Occipital lobe (tissue), 2 donors: ENCODE data around the gene MCM8. TPM values are rescaled to one million over a fixed set of nuclear protein-coding genes. Genes with fewer than 3 reads are reported as not detected.

Experiments
- DNase-seq: peaks from one replicate; lab custom pipeline; 2025; lab: John Stamatoyannopoulos, UW
- total RNA-seq: library from RNA; depleted of rRNA; stranded (reverse); fragments of >200 nt; gene quantifications from one replicate; pipeline ENCODE4 v1.2.3, GENCODE V29; 2014

MCM8 gene
- total RNA-seq, 1 donor from 2014 or later = 4.5 TPM

DNA sequence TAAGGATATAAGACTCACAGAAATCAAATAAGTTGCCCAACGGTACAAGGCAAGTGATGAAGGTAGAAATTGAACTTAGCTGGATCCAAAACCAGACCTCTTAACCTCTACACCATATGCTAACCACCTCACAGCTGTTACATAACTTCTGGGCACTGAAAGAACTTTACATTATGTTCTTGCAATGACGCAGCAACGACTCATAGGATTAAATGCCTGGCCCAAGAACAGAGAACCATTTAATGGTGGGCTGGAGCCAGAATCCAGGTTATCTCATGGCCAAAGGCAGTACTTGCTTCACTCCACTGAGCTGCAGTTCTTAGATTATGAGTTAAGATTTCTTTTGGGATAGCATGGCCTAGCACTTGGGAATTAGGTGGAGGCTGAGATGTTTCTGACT, 4.5 kb upstream of the MCM8 start:
- DNase-seq = no peak

- DNase-seq = no peak
Measured at GRCh38 chr20:5947276-5947675, 3.2 kb upstream of the MCM8 start.

DNA sequence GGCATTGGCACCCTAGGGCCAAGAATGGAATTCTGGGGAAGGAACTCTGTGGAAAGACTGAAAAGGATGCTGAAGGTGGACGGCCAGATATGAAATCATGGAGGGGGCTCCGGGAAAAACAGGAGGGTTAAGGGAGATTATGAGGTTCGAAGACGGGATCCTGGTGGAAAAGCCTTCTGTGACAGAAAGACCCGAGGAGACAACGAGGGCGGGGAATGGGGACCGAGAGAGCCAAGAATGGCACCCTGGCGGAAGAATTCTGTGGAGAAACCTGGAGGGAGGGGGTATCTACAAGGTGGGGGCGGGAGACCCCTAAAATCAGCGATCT, 545 bp upstream of the MCM8 start:
- no peak for DNase-seq

- DNase-seq = no peak
Measured at GRCh38 chr20:5967469-5967868, 17.0 kb downstream of the MCM8 start.

DNA sequence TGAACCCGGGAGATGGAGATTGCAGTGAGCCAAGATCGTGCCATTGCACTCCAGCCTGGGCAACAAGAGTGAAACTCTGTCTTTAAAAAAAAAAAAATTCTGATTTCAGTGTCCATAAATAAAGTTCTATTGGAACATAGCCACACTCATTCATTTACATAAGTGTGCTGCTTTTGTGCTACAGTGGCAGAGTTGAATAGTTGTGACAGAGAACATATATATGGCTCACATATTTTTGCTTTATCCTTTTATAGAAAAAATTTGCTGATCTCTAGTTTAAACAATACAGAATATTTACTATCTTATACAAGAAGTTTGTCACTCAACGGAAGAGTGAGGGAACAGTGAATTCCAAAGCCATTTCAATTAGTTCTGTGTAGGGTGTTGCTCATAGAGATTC, 18.0 kb downstream of the MCM8 start:
- no peak for DNase-seq

- no peak for DNase-seq
Measured at GRCh38 chr20:5969348-5969935, 19.0 kb downstream of the MCM8 start.

DNA sequence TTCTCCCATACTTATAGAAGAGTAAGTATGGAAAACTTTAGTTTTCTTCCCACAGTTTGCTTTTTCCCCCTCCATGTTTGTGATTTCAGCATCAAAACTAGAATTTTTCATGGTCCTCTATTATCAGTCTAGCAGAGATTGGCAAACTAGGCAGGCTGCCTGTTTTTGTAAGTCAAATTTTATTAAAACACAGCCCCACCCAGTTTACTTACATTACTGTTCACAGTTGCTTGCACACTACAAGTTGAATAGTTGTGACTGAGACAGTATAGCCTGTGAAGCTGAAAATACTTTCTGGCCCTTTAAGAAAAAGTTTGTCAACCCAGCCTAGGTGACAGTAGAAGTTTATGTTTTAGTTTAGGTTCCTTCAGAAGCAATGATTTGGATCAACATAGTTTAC, 19.5 kb downstream of the MCM8 start:
- DNase-seq = no peak

DNA sequence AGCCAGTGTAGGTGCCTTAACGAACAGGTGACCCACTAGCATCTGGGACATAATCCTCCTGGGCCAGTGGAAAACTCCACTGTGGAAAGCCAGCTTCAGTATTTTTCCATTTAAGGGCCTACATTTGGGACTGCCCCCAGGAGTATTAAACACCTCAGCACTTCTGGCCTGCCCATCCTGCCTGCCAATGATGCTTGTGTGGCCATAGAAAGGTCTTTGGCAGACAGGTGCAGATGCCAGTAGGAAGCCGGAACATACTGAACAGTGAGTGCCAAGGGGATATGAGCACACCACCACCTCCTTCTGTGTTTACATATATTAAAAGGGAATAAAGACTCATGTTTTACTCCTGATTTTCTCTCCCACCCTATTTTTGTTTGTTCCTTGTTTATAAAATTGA, 19.9 kb downstream of the MCM8 start:
- DNase-seq = no peak

- DNase-seq = no peak
Measured at GRCh38 chr20:5971203-5971602, 20.8 kb downstream of the MCM8 start.

DNA sequence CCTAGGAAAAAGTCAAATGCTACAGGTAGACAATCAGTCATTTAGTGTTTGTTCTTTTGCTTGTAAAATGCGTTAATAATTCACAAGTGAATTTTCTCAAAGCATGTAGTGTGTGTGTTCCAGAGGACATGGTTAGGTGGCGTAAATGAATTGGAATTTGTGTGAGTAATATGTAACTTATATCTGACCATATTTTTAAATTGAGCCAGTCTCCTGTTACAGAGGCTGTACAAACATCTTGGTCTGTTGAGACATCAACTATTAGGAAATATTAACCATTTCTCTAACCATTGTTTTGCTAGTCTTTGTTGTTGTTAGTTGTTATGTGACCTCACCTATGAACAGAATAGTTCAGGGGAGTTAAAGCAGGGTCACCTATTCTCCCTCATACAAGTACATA, 22.7 kb downstream of the MCM8 start:
- DNase-seq = no peak

GRCh38 chr20:5973971-5974370, 23.5 kb downstream of the MCM8 start:
- no peak for DNase-seq

GRCh38 chr20:5974531-5974930, 24.1 kb downstream of the MCM8 start:
- DNase-seq = no peak

GRCh38 chr20:5975778-5976177, 25.3 kb downstream of the MCM8 start:
- no peak for DNase-seq

DNA sequence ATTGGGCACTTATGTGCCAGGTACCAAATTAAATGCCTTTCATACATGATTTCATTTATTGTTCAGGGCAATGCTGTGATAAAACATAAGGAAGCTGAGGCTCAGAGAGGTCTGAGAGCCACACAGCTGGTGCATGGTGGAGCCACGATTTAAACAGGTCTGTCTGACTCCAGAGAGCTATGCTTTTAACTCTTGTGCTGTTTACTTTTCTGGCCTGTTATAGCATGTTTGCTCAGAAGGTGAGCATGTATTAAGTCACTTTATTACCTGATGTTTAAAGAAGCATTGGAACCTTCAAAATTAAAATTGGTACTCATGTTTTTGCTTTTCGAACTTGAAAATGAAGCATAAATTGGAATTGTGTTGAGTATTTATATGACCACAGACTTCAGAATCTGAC, 26.8 kb downstream of the MCM8 start:
- no peak for DNase-seq

DNA sequence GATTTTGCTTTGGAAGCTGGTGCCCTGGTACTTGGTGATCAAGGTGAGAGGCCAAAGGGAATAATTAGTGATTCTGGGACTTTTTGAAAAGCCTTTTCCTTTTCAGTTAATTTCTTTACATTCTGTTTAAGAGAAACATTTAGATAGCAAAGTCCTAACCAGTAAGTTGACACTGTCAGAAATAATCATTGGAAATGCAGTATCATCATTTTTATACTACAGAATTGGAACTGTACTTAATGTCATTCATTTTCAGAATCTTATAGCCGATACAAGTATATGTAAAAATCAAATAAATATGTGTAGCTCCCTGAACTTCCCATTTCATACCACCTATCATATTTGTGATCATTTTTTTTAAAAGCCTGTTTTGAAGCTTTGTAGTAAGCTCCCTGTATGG, 27.5 kb downstream of the MCM8 start:
- DNase-seq = no peak

DNA sequence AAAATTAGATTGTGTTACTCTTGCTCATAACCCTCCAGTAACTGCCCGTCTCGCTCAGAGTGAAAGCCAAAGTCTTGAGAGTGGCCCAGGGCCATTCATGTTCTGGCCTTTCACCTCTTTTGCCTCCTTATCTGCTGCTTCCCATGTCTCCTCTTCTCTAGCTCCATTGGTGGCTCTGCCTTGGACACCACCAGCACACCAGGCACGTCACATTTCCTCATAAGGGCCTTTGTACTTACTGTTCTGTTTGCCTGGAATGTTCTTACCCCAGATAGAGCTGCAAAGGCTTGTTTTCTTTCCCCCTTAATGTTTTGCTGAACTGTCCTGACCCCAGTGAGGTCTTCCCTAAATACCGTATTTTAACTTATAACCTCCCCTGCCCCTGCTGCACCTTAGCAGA, 29.3 kb downstream of the MCM8 start:
- no peak for DNase-seq

DNA sequence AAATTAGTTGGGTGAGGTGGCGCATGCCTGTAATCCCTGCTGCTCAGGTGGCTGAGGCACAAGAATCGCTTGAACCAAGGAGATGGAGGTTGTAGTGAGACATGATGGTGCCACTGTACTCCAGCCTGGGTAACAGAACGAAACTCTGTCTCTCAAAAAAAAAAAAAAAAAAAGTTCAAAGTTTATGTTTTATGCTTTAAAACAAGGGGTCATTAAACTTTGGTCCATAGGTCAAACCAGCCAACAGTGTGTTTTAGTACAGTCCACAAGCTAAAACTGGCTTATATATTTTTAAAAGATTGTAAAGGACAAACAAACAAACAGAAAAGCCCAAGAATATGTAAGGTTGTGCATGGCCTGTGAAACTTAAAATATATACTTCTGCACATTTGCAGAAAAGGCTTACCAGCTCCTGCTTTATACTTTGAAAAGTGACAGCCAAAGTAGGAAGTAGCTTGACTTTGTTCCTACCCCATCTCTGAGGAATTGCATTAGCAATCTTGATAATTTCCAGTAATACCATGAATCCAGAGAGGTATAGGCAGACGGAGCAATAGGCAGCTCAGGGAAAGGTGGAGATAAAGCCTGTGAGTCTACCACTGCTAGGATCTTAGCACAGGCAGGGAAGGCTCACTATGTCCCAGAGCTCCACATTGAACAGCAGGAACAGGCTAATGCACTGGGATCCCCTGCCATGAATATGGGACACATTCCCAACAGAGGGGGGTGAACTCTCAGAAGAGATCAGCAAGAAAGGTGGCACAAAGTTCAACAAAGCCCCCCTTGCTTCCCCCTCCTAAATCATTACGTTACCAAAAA, 30.5 kb downstream of the MCM8 start:
- DNase-seq = no peak

DNA sequence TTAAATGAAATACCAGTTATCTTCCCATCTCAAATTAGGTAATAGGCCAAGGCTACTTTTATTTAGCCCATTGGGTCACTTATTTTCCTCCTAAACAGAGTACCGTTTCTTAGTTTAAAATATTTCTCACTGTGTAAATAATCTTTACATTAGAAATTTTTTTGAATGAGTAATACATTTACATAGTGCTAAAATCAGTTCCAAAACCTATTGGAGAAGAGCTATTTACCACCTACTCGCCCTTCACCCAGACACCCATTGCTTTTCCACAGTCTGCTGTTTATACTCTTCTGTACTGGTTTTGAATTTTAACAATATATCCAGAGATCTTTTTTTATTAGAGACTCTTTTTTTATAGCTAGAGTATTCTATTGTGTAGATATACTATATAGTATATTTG, 36.9 kb downstream of the MCM8 start:
- no peak for DNase-seq

DNA sequence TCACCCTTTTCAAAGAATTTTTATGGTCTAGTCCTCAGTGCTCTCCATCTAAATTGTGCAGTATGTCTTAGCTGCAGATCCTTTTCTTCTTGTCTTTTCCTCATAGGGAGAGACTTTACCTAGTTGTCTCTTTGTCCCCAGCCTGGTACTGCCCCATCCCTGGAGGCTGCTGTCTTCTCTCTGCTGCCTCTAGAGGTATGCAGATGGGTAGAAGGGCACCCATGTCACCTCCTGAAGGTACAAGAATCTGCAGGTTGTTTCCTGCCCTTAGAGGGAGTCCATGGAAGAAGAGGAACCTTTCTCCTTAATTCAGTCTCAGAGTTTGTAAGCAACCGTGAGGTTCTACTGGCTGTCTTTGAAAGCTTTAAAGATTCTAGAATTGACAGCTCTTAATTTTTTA, 39.1 kb downstream of the MCM8 start:
- DNase-seq = no peak

DNA sequence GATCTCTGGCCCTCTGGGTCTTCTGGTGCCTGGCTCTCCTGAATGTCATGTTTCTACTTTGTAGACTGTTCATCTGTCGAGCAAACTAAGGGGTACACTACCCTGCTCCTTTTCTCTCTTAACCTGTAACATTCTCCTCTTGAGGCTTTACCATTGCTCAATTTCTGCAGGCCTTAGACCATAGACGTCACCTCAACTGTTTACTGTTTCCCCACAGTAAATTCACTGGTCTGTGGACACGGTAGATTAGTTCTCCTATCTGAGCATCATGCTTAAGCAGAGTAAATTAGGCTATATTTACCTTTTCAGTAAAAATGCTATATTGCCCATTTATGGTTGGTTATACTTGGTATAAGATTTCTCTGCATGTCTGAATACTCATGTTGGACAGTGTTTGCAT, 40.5 kb downstream of the MCM8 start:
- no peak for DNase-seq

DNA sequence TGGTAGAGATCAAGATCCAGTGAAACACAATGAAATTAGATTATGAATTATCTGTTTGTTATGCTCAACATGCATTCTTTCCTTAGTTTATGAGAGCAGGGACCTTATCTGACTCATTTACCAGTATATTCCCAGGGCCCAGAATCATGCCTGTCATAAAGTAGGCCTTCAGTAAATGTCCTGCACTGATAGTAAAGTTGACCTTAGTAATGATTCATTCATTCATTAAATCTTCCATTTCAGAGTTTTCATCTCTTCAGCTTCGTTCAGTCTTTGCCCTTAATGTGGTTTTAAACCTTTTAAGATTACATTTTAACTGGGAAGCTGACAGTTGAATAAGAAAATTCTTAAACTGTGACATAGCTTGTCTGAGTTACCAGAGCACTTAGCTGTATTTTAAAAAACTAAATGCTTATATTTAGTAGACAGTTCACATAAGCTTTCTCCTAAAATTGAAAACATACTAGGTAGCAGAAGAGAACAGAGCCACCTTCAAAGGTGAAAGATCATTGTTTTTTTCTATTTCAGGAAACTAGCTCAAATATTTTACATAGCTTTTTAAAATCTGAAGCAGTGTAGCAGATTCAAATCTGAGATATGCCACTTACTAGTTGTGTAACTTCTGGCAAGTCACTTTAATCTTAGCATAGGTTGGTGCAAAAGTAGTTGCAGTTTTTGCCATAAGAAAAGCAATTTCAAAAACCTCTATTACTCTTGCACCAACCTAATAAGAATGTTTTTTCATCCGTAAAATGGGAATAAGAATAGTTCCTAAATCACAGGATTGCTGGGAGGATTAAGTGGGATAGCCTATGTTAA, 41.4 kb downstream of the MCM8 start:
- DNase-seq = no peak

- no peak for DNase-seq
Measured at GRCh38 chr20:5996765-5997164, 46.3 kb downstream of the MCM8 start.

DNA sequence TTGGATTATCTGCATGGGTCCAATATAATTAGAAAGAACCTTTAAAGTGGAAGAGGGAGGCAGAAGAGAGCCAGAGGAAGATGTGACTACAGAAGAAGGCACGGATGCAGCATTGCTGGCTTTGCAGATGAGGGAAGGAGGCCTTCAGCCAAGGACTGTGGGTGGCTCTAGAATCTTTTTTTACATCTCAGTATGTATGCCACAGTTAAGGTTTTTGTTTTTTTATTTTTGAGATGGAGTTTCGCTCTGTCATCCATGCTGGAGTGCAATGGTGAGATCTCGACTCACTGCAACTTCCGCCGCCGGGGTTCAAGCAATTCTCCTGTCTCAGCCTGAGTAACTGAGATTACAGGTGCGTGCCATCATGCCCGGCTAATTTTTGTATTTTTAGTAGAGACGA, 49.3 kb downstream of the MCM8 start:
- DNase-seq = no peak
